Measurements from ENCODE around the gene EEF1A2. TPM values are rescaled to one million over a fixed set of nuclear protein-coding genes. Genes with fewer than 3 reads are reported as not detected.

The EEF1A2 gene
- total and polyA plus RNA-seq, 2 donors (not counting 3 experiments of a cell fraction or from before 2014, with no cell fraction given), result 2.7 to 3.4 TPM

GRCh38 chr20:63529180-63529860 lies 30.4 kb upstream of the EEF1A2 start:
- POLR2A ChIA-PET, result interaction anchor here (1.4 kb wide), 1 partner anchor 9 kb away, joined by 9 read pairs; the partner anchor contains the start of gene PPDPF

More at GRCh38 chr20:63529180-63529860, 30.4 kb upstream of the EEF1A2 start:
- Histone ChIP-seq H3K27ac (ENCODE audit: insufficient read depth, low read depth, low read length) (no peak overlapping the region), H4K20me1 (replicated peaks; ENCODE audit: control insufficient read depth, extremely low read depth, insufficient read depth, low read length) (no peaks in the 10 kb centered on the region), H3K9me3 (replicated peaks; ENCODE audit: control insufficient read depth, insufficient read depth, low read length) (no peaks in the 10 kb centered on the region), H3K4me2 (ENCODE audit: insufficient read depth, low read length) (no peak overlapping the region), H3K4me1 (ENCODE audit: control insufficient read depth, extremely low read depth, insufficient read depth, low read length) (no peaks in the 10 kb centered on the region), H3K9me1 (replicated peaks; ENCODE audit: control insufficient read depth, extremely low read depth, insufficient read depth, low read length) (no peaks in the 10 kb centered on the region), H2AFZ (ENCODE audit: low read depth, low read length) (no peak overlapping the region), H3K79me2 (ENCODE audit: control insufficient read depth, insufficient read depth, low read length) (no peaks in the 10 kb centered on the region), H3K9ac (replicated peaks; ENCODE audit: extremely low read depth, insufficient read depth, low read length) (no peak overlapping the region), H3K27me3 (ENCODE audit: control insufficient read depth in 2 of 2, insufficient read depth in 2 of 2, low read length in 2 of 2) (no peaks in the 10 kb centered on the region), H3K36me3 (ENCODE audit: control insufficient read depth in 2 of 2, extremely low read depth in 1 of 2, insufficient read depth in 2 of 2, low read length in 2 of 2) (no peaks in the 10 kb centered on the region), H3K4me3 (replicated peaks in 1 of 3; ENCODE audit: insufficient read depth in 1 of 3, low read depth in 1 of 3, low read length in 3 of 3) (no peak overlapping the region)
- CTCF ChIA-PET, result interaction anchor here (0.8 to 3.2 kb wide), 3 partner anchors 8 to 451 kb away, joined by 3 to 12 read pairs (median 4); partner anchors contain the start of genes PPDPF, PRPF6 and PTK6
- no peak for FAIRE-seq
- dilution Hi-C loops (cut with MboI; ENCODE audit: extremely low pct_ligation_motif_present, low sequenced_read_pairs), result no loop called here
- no TSS peak for BruUV-seq (replicated peaks)
- TF ChIP-seq EZH2 (IDR thresholded peaks at IDR 0.05; ENCODE audit: borderline replicate concordance, low read depth, low read length, severe bottlenecking), result no peak
- TF ChIP-seq CTCF (IDR thresholded peaks at IDR 0.05; ENCODE audit: extremely low read depth in 1 of 2, insufficient read depth in 1 of 2, low read depth in 1 of 2, low read length in 2 of 2), result no peak
- no peak for TF ChIP-seq JUN (IDR thresholded peaks at IDR 0.05; ENCODE audit: borderline replicate concordance, insufficient read depth, insufficient read length, low read depth)
- no peak for TF ChIP-seq MYC (IDR thresholded peaks at IDR 0.05; ENCODE audit: low read depth, low read length)
- no peak for TF ChIP-seq POLR2AphosphoS5 (IDR thresholded peaks at IDR 0.05; ENCODE audit: insufficient read depth, low read depth, low read length)
- no peak for TF ChIP-seq FOS (IDR thresholded peaks at IDR 0.05; ENCODE audit: borderline replicate concordance, insufficient read depth, low read length)
- TF ChIP-seq GATA2 (IDR thresholded peaks at IDR 0.05; ENCODE audit: insufficient read depth, insufficient read length, low read depth, low read length), result no peak
- TF ChIP-seq, protein P1, sequence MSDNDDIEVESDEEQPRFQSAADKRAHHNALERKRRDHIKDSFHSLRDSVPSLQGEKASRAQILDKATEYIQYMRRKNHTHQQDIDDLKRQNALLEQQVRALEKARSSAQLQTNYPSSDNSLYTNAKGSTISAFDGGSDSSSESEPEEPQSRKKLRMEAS (IDR thresholded peaks at IDR 0.05; ENCODE audit: insufficient read depth, insufficient read length), result no peak
- TF ChIP-seq POLR2A (IDR thresholded peaks at IDR 0.05; ENCODE audit: low read depth, low read length), result no peak
- intact Hi-C loops (cut with micrococcal nuclease), result no loop called here
- no peak for DNase-seq (ENCODE audit: low read depth, low spot score)

Data from endothelial cell of umbilical vein (primary cell).